Parathyroid adenoma (tissue), 2 donors: ENCODE results near the gene ADGRV1.

Experiments used
- H2AFZ ChIP-seq: fragments of 300-600 bp; sonication (generic); one replicate; pipeline ENCODE4 v1.7.0; 2017; ENCODE audit warnings: antibody characterized with exemption, mild to moderate bottlenecking
- H3K27ac ChIP-seq: fragments of 300-600 bp; sonication (generic); one replicate; pipeline ENCODE4 v1.7.0; 2017
- H3K27me3 ChIP-seq: fragments of 300-600 bp; sonication (generic); one replicate; pipeline ENCODE4 v1.7.0; 2017; ENCODE audit warnings: low read length; ENCODE audit not compliant: control insufficient read depth, insufficient read depth
- H3K36me3 ChIP-seq: fragments of 300-600 bp; sonication (generic); one replicate; pipeline ENCODE4 v1.7.0; 2017; ENCODE audit warnings: low read length; ENCODE audit not compliant: control insufficient read depth, insufficient read depth
- H3K4me1 ChIP-seq: fragments of 300-600 bp; sonication (generic); one replicate; pipeline ENCODE4 v1.7.0; 2017; ENCODE audit warnings: control low read depth
- H3K4me2 ChIP-seq: fragments of 300-600 bp; sonication (generic); one replicate; pipeline ENCODE4 v1.7.0; 2017; ENCODE audit warnings: low read length
- H3K4me3 ChIP-seq: fragments of 300-600 bp; sonication (generic); one replicate; pipeline ENCODE4 v1.7.0; 2017; ENCODE audit warnings: low read depth, low read length
- H3K79me2 ChIP-seq: fragments of 300-600 bp; sonication (generic); one replicate; pipeline ENCODE4 v1.7.0; 2017; ENCODE audit warnings: control low read depth
- H3K9ac ChIP-seq: fragments of 300-600 bp; sonication (generic); one replicate; pipeline ENCODE4 v1.7.0; 2017; ENCODE audit warnings: mild to moderate bottlenecking
- H3K9me3 ChIP-seq: fragments of 300-600 bp; sonication (generic); one replicate; pipeline ENCODE4 v1.7.0; 2017; ENCODE audit warnings: low read length; ENCODE audit not compliant: control insufficient read depth
- CTCF ChIP-seq: fragments of 300-600 bp; sonication (generic); IDR thresholded peaks from one replicate; pipeline ENCODE4 v1.7.0; 2017; ENCODE audit warnings: antibody characterized with exemption, mild to moderate bottlenecking
- donor health status: primary hyperparathyroidism.

Gene ADGRV1

GRCh38 chr5:90861843-90862586 lies 303.4 kb downstream of the ADGRV1 start:
- no peaks in the 10 kb centered on the region for H3K9me3 ChIP-seq
- no peak overlapping the region for H3K4me2 ChIP-seq
- H2AFZ ChIP-seq = no peak overlapping the region
- H3K36me3 ChIP-seq = no peaks in the 10 kb centered on the region
- H3K4me3 ChIP-seq = no peak overlapping the region
- H3K9ac ChIP-seq = no peak overlapping the region
- H3K27ac ChIP-seq = no peak overlapping the region
- no peaks in the 10 kb centered on the region for H3K27me3 ChIP-seq
- no peak for TF ChIP-seq CTCF
- H3K4me1 ChIP-seq = no peaks in the 10 kb centered on the region
- H3K79me2 ChIP-seq = no peaks in the 10 kb centered on the region

- no peaks in the 10 kb centered on the region for H3K9me3 ChIP-seq
- no peak overlapping the region for H3K4me2 ChIP-seq
- H2AFZ ChIP-seq = no peak overlapping the region
- H3K9ac ChIP-seq = no peak overlapping the region
- no peaks in the 10 kb centered on the region for H3K4me1 ChIP-seq
- no peak for TF ChIP-seq CTCF
- H3K36me3 ChIP-seq = no peaks in the 10 kb centered on the region
- H3K4me3 ChIP-seq = no peak overlapping the region
- H3K27me3 ChIP-seq = no peaks in the 10 kb centered on the region
- no peaks in the 10 kb centered on the region for H3K79me2 ChIP-seq
- no peak overlapping the region for H3K27ac ChIP-seq
Measured at GRCh38 chr5:90865180-90865579, 306.6 kb downstream of the ADGRV1 start.

- no peak overlapping the region for H3K9ac ChIP-seq
- H3K4me2 ChIP-seq = peak overlapping the region; percentile 44
- no peaks in the 10 kb centered on the region for H3K27me3 ChIP-seq
- TF ChIP-seq CTCF = peak; percentile 46
- H3K36me3 ChIP-seq = no peaks in the 10 kb centered on the region
- H3K27ac ChIP-seq = no peak overlapping the region
- no peaks in the 10 kb centered on the region for H3K9me3 ChIP-seq
- no peaks in the 10 kb centered on the region for H3K4me1 ChIP-seq
- H3K4me3 ChIP-seq = no peak overlapping the region
- peak overlapping the region; percentile 7 for H2AFZ ChIP-seq
- no peaks in the 10 kb centered on the region for H3K79me2 ChIP-seq
Measured at GRCh38 chr5:90866333-90866732, 307.7 kb downstream of the ADGRV1 start.

GRCh38 chr5:90866915-90867731 lies 308.5 kb downstream of the ADGRV1 start:
- no peak for TF ChIP-seq CTCF
- no peak overlapping the region for H3K4me3 ChIP-seq
- H3K9ac ChIP-seq = no peak overlapping the region
- H3K27me3 ChIP-seq = no peaks in the 10 kb centered on the region
- H3K36me3 ChIP-seq = no peaks in the 10 kb centered on the region
- H3K9me3 ChIP-seq = no peaks in the 10 kb centered on the region
- peak overlapping the region; percentile 9 for H2AFZ ChIP-seq
- H3K4me1 ChIP-seq = no peaks in the 10 kb centered on the region
- no peaks in the 10 kb centered on the region for H3K79me2 ChIP-seq
- H3K27ac ChIP-seq = no peak overlapping the region
- H3K4me2 ChIP-seq = peak overlapping the region; percentile 44
